GM21526 (cell line): ENCODE measurements around the gene SEC63.
"Not testable (repeated sequence)": the region's sequence is repeated elsewhere in the genome, so short reads cannot be mapped to it uniquely, and the experiment has no call there.

ENCODE experiments used
- ATAC-seq: cut with Tn5 transposase; IDR thresholded peaks from one replicate; pipeline ENCODE4 v1.9.1; 2021; ENCODE audit warnings: moderate library complexity; ENCODE audit not compliant: unreplicated experiment, low FRiP score

SEC63 gene

DNA sequence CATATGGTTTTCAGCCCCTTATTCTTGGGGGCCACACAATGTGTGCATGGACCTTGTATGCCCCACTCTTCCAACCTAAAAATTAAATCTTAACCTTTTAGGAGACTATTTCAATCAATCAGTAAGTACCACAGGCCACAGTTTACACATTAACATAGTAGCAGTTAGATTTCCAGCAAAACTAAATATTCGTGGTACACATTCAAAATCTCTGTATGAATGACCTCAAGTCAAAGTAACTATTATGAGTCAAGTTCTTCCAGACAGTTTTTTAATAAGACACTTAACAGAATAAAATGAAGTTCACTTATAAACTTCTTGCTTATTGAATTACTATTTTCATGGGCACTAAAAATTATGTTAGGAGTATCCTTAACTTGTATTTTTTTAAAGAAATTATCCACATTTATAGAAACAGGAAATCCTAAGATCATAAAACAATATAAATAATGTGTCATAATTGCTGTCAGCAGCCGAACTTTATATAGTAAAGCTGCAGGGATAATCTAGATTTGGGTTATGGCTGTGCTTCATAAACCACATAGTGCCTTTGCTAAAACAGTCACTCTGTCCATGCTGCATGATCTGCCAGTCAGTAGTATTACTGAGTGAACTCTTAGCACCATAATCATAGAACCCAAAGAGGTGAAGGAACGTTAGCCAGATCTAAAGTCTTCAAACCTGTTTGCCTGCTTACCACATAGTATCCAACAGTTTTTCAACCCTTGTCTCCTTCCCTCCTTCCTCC lies 21.7 kb downstream of the SEC63 start:
- no peak for ATAC-seq

DNA sequence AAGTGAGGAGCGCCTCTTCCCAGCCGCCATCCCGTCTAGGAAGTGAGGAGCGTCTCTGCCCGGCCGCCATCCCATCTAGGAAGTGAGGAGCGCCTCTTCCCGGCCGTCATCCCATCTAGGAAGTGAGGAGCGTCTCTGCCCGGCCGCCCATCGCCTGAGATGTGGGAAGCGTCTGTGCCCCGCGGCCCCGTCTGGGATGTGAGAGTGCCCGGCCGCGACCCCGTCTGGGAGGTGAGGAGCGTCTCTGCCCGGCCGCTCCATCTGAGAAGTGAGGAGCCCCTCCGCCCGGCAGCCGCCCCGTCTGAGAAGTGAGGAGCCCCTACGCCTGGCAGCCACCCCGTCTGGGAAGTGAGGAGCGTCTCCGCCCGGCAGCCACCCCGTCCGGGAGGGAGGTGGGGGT lies 23.8 kb downstream of the SEC63 start:
- ATAC-seq = not testable (repeated sequence)

DNA sequence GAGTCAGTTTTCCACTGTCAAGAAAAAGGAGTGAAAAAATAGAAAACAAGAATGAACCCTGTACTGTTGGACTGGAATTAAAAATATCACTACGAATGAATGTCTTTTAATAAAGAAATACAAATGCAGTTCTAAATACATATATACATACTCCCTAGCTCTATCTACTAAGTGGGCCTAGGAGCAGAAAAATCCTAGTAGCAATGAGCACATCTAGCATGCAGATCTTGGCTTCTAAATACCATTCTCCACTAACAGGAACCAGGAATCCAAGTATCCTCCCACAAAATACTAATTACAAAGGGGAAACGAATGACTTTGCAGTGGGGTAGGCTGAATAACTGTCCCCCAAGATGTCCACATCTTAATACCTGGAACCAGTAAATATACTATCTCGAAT lies 25.4 kb downstream of the SEC63 start:
- ATAC-seq = no peak

DNA sequence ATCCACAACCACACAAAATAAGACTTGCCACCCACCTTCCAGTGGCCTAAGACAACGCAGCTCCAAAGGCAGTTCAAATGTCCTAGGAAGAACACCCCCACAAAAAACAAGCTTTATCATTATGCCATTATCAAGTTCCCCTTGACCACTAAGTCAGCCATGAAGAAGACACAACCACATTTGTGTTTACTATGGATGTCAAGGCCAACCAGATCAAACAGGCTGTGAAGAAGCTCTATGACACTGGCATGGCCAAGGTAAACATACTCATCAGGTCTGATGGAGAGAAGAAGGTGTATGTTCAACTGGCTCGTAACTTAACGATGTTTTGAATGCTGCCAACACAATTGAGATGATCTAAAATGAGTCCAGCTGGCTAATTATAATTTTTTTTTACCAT lies 26.1 kb downstream of the SEC63 start:
- ATAC-seq = no peak

DNA sequence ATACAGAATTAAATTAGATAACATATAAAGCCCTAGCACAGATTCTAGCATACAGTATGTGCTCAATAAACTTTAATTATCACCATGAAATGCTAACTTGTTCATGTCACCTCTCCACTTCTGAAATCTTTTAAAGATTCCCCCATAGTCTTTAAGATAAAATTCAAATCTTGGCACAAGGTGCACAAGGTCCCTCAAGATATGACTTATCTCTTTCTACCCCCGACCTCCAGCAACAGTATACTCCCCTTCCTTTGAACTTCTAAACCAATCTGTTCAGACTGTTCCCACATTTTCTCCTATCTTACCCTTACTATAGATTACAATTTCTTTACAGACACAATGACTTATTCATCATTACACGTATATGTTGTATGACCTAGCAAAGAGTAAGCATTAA lies 29.0 kb downstream of the SEC63 start:
- ATAC-seq = no peak

DNA sequence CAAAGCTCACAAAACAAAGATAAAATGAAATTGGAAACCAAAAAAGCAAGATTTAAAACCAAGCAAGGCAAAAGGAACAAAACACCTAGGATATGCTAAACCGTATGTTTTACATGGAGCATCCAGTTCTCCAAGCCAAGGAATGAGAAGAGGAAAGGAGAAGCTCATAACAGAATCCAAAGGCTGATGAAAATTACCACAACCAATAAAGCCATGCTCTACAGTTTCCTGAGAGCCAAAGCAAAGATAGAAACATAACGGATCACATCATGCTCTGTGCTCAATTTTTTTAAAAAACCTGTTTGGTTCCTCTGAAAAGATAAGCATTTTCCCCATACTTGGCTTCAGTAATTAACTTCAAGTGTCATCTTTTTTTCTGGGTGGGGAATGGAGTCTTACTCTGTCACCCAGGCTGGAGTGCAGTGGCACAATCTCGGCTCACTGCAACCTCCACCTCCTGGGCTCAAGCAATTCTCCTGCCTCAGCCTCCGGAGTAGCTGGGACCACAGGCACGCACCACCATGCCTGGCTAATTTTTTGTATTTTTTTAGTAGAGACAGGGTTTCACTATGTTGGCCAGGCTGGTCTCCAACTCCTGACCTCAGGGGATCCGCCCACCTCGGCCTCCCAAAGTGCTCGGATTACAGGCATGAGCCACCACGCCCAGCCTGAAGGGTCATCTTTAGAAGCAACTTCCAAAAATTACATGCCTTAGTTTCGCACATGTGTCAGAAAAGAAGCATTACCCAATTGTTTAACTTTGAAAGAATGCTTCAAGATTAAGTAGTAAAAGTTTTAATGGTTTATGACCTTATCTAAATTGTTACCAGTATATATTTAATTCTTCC lies 31.1 kb downstream of the SEC63 start:
- not testable (repeated sequence) for ATAC-seq

DNA sequence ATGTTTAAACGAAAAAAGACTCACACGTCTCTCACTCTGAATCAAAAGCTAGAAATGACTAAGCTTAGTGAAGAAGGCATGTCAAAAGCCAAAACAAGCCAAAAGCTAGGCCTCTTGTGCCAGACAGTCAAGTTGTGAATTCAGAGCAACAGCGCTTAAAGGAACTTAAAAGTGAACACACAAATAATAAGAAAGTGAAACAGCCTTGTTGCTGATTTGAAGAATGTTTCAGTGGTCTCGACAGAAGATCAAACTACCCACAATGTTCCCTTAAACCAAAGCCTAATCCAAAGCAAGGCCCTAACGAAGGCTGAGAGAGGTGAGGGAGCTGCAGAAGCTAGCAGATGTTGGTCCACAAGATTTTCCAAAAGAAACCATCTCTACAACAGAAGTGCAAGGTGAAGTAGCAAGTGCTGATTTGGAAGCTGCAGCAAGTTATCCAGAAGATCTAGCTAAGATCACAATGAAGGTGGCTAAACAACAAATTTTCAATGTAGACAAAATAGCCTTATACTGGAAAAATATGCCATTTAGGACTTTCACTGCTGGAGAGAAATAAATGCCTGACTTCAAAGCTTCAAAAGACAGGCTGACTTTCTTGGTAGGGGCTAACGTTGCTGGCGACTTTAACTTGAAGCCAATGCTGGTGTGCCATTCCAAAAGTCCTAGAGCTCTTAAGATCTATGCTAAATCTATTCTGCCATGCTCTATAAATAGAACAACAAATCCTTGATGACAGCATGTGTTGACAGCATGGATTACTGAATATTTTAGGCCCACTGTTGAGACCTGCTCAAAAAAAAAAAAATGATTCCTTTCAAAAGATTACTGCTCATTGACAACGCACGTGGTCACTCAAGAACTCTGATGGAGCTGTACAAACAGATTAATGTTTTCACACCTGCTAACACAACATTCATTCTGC lies 40.3 kb downstream of the SEC63 start:
- ATAC-seq = no peak

DNA sequence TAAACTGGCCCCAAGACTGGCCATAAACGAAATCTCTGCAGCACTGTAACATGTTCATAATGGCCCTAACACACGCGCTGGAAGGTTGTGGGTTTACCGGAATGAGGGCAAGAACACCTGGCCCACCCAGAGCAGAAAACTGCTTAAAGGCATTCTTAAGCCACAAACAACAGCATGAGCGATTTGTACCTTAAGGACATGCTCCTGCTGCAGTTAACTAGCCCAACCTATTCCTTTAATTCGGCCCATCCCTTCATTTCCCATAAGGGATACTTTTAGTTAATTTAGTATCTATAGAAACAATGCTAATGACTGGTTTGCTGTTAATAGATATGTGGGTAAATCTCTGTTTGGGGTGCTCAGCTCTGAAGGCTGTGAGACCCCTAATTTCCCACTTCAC lies 41.0 kb downstream of the SEC63 start:
- not testable (repeated sequence) for ATAC-seq

DNA sequence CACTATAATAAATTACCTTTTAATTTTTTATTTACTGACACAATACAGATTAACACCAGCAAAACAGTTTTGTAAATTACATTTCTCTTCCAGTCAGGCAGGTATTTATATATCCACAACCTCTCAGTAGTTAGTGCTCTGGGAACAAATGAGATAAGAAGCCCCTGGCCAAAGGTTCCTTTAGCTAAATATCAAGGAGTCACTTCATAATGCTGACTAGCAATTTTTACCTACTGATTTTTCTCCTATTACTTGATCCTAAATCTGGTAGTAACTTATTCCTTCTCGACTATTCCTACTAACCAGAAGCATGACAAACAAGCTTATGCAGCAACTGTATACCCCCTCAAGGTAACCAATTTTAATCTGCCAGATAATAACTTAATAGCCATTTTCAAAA lies 46.3 kb downstream of the SEC63 start:
- ATAC-seq = no peak

DNA sequence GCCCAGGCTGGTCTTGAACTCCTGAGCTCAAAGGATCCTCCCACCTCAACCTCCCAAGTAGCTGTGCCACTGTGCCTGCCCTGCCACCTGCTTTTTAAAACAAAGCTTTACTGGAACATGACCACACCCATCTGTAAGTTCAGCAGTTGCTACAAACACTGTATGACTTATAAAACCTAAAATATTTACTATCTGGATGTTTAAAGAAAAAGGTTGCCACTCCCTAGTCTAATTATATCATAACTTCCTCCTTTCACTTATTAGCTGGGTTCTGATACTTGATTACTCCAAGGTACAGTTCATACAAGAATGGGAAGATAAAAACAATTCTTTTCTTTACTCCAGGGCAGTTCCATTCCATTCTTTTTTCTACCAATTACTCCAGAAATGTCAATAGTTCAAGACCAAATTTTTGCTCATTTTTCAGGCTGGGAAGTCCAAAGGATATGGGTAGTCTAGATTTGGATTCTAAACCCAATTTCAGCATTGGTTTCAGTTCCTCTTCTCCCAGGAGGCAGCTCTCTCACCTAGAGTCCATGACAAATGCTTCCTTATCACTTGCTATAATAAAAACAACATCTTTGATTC lies 63.1 kb downstream of the SEC63 start:
- peak; percentile 55 for ATAC-seq

DNA sequence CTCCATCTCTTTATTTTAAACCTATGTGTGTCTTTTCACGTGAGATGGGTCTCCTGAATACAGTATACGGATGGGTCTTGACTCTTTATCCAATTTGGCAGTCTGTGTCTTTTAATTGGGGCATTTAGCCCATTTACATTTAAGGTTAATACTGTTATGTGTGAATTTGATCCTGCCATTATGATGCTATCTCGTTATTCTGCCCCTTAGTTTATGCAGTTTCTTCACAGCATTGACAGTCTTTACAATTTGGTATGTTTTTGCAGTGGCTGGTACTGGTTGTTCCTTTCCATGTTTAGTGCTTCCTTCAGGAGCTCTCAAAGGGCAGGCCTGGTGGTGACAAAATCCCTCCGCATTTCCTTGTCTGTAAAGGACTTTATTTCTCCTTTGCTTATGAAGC lies 67.6 kb downstream of the SEC63 start:
- not testable (repeated sequence) for ATAC-seq

DNA sequence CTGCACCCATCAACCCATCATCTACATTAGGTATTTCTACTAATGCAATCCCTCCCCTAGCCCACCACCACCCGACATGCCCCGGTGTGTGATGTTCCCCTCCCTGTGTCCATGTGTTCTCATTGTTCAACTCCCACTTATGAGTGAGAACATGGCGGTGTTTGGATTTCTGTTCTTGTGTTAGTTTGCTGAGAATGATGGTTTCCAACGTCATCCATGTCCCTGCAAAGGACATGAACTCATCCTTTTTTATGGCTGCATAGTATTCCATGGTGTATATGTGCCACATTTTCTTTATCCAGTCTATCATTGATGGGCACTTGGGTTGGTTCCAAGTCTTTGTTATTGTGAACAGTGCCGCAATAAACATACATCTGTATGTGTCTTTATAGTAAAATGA lies 72.1 kb downstream of the SEC63 start:
- ATAC-seq = not testable (repeated sequence)

DNA sequence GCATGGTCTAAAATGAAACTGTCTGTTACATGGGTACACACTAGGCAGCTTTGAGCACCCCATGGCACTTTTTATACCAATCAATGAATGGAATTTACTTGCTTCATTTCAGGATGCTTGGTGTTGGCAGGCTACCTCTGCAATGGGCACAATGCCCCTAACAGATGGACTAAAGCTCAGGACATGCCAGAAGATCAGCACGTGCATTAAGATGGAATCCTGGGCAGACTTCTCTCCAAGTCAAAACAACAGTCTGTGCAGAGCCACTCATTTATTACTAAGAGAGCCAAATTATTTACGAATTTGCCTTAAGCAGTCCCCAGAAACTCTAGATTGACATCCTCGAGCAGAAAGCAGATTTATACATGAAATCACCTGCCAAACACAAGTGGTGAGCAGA lies 78.1 kb downstream of the SEC63 start:
- ATAC-seq = no peak

DNA sequence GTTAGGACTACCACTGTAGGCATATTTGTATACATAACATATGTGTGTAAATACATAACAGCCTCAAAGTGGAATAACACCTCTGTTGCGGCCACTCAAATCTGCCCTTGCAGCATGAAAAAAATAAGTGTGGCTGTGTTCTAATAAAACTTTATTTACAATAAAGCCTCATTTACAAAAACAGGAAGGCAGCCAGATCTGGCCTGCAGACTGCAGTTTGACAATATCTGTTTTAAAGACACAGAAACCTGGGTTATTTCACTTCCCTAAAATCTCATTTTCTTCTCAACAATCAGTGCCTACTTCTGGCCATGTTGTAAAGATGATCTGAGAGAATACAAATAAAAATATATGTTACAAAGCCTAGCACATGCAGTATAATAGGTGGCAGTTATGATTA lies 80.0 kb downstream of the SEC63 start:
- ATAC-seq = peak; percentile 69

DNA sequence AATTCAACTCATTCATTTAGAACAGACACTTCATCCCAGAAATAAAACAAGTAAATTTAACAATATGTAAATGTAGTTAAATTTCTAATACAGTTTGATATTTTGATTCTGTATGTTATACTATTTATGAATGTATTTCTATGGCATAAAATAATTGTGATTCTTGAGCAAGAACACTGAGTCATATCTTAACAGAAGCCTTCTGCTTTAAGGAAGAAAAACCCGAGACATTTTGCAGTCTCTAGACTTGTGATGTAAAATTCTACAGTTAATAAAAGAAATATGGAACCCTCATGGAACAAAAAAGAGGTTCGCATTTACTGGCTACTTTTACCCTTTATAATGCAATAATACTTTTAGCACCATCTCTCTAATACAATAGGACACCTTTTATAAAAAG lies 86.0 kb downstream of the SEC63 start:
- ATAC-seq = no peak

DNA sequence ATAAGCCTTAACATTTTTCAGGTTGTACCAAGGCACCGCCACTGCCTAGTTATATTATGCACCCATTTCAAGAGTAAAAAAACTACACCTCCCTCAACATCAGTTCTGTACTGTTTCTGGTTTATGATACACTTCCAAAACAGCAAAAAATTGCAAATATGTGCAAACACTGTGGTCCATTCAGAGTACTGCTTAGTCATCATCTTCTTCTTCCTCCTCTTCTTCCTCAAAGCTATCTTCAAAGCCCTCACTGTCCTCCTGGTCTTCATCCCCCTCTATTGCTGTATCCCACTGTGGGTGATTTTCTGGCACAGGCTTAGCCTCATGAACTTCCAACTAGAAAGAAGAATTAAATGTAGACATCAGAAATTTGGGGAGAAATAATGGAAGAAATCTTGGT lies 86.5 kb downstream of the SEC63 start:
- not testable (repeated sequence) for ATAC-seq

DNA sequence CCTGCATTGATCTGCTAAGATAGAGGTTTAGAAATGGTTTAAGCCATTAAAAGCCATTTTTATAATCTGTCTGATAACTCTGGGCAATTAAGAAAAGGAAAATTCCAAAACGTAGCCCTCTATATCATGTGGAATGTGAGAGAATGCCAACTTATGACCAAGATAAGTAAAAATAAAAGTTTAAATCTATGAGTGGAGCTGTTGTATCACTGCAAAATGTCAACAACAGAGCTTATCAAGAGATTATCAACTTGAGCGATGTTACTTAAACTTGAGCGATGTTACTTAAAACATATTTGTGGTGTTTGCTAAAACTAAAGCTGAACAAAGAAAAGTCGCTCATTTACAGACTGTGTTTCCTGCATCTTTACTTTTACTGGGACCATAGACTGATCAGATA lies 87.0 kb downstream of the SEC63 start:
- no peak for ATAC-seq

DNA sequence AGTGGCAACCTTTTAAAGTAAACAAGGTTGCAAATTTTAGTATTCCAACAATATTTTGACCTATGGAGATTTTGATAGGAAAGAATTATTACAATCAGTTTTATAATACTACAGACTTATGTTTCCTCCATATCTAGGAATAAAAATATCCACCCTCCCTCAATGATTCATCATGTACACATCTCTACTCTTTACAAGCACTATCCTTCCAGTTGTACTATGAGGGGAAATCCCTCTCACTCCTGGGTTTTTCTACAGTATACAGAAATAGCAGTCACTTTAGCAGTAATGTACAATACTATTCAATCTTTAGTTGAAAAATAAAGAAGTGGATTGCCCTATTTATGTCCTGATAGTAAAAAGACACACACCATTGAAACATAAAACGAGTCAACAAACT lies 87.6 kb downstream of the SEC63 start:
- ATAC-seq = no peak

DNA sequence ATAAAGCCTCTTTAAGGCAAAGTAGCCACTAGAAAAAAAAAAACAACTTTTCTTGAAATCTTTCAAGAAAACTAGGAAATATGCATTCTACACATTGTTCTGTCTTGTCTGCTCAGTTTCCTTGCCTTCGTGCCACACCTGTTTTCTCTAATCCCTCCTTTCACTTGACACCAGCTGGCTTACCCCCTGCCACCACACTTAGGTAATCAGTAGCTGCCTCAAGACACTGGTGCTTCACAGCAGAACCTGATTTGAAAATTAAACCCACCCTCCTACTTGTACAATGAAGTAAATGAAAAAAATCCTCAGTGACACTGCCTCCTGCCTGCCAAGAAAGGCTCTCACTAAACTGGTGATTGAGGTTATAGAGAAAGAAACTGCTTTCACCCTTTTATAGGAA lies 88.1 kb downstream of the SEC63 start:
- no peak for ATAC-seq

DNA sequence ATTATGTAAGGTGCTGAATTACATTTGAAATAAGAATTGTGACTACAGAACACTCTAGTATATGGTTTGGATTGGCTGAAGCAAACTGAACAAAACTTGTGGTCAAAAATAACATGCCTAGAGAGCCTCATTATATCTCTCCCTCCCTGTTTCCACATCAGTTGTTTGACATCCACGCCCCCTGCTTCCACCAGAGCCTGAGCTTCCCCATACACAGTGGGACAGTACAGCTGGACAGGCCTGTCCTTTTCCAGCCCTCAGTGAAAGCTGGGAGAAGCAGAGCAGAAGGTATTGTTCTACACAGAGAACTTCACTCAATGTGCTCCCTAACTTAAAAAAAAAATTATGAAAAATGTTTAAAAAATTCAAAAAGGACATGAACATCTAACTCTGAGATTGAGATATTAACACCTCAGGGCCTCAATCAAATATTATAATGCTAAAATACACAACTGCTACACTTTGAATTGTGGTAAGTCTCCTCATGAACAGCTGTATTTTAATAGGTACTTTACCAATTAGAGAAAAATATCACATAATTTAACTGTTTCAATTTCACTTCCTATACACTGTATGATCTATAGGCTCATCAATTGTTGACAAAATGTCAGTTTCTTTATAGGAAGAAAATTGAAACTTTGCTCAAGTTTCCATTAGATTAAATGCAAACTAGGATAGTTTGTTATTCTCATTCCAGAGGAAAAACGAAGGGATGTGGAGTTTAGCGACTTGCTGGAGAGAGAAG lies 89.0 kb downstream of the SEC63 start:
- ATAC-seq = no peak
